GM21717 (cell line): ENCODE measurements around the gene TRIM24.
A peak's percentile ranks its signal among the peaks of the same experiment; 100 is the strongest.

Source experiments
- ATAC-seq: cut with Tn5 transposase; IDR thresholded peaks from one replicate; pipeline ENCODE4 v1.9.1; 2021; ENCODE audit warnings: mild to moderate bottlenecking, moderate library complexity; ENCODE audit not compliant: unreplicated experiment

TRIM24 gene

DNA sequence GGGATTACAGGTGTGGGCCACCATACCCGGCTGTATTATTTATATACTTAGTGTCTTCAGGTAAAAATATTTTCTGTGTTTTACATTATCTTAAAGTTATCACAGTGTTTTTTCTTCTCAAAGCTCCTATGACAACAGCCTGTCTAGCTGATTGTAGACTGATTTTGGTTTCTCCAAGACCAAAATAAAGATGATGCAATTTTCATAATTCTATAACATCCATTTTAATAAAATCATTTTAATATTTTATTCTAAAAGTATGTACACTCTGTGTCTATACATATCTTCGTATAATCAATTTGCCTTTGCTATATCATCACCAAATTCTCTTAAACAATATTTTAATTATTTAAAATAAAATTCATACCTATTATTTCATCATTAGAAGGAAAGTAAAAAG, 108.6 kb downstream of the TRIM24 start:
- no peak for ATAC-seq

DNA sequence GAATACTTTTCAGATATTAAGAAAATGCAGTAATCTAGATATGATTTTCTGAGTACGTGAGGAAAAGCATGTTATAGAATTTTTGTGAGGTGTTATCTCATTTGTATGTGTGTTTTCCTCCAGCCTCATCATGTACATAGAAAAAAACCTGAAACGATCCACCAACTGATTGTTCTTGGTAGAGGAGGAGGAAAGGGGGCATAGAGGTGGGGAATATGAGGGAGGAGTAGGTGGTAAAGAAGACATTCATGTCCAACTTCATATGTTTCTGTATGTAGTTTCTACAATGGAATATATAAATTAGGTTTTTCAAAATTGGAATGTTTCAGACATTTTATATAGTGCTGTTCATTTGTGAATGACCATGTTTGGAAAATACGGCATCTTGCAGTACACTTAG, 109.4 kb downstream of the TRIM24 start:
- no peak for ATAC-seq

DNA sequence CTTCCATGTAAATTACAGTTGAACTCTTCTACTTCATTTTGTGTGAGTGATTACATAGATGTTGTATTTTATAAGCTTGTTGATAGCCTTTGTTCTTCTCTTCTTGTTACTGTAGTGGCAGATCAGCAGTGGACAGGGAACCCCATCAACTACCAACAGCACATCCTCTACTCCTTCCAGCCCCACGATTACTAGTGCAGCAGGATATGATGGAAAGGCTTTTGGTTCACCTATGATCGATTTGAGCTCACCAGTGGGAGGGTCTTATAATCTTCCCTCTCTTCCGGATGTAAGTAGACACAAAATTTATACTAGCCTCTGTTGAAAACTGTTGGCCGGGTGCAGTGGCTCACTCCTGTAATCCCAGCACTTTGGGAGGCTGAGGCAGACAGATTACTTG, 110.7 kb downstream of the TRIM24 start:
- ATAC-seq: no peak

DNA sequence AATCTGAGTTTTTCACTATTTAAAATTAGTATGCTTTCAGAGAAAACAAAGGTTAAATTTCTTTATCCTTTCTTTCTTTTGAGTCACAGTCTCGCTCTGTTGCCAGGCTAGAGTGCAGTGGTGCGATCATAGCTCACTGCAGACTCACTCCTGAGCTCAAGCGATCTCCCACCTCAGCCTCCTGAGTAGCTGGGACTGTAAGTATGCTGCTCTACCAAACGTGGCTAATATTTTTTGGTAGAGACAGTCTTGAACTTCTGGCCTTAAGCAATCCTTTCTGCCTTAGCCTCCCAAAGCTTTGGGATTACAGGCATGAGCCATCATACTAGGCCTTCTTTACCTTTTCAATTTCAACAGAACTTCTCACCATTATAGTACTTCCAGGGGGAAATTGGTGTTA, 113.7 kb downstream of the TRIM24 start:
- ATAC-seq: no peak

DNA sequence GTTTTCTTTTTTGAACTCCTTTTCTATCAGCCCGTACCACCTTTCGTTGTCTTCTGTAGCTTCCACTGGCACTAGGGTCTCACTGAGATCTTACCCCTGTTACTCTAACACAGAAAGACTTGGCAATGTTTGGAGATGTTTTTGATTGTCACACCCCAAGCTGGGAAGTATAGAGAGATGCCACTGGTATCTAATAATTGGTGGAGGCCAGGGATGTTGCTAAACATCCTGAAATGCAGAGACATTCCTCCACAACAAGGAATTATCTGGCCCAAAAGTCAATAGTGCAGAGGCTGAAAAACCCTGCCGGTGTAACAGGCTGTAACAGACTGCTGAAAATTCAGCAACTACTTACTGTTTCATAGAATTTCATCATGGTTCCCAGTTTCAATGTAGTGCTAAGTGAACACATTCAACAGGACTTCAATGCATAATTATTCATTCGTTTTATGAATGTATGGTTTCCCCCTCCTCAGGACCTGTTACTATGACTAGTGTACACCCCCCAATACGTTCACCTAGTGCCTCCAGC, 115.9 kb downstream of the TRIM24 start:
- ATAC-seq: no peak

DNA sequence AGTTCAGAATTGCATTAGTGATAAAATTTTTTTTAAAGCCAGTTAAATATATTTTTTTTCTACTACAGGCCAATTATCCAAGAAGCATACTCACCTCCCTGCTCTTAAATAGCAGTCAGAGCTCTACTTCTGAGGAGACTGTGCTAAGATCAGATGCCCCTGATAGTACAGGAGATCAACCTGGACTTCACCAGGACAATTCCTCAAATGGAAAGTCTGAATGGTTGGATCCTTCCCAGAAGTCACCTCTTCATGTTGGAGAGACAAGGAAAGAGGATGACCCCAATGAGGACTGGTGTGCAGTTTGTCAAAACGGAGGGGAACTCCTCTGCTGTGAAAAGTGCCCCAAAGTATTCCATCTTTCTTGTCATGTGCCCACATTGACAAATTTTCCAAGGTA, 119.1 kb downstream of the TRIM24 start:
- no peak for ATAC-seq

DNA sequence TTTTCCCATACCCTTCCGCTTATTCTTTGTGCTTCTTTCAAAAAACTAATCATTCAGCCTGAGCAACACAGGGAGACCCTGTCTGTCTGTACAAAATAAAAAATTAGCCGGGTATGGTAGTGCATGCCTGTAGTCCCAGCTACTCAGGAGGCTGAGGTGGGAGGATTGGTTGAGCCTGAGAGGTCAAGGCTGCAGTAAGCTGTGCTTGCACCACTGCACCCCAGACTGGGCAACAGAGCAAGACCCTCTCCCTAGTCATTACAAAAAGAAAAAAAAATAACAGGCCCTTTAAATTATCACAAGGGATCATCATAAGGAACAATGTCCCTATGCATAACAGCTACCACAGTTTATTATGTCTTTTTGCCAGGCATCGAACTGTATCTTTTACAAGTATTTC, 119.6 kb downstream of the TRIM24 start:
- ATAC-seq: no peak

DNA sequence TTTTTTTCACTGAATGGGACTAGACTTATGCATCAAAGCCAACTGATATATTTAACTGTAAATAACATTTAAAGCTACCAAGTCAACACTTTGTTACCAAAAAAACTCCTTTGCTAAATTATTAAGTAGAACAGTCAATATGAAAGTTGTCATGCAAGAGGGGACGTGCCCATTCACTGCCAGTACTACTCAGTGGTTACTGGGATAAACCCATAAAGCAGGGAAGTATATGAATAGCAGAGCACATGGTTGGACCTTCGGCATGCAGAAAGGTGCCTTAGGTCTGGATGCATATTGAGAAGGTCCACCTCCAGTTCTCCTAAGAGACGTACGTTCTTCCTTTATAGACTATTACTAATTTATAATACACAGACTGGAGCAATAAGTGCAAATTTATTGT, 121.0 kb downstream of the TRIM24 start:
- ATAC-seq: peak; percentile 49

DNA sequence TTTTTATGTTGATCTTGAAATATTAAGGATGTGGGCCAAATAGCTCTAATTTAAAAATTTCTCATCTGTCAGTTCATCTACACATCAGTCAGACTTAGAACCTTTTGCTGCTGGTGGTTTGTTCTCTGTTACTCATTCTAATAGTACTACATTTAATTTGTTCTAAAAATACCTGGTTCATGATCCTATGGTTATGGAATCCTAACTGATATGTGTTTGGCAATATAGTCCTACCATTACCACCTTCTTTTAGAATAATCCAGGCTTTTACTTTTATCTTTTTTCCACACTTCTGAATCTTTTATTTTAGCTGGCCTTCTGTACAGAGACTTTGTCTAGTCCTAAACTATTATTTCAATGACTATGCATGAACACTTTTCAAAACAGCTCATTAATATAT, 124.2 kb downstream of the TRIM24 start:
- ATAC-seq: no peak

DNA sequence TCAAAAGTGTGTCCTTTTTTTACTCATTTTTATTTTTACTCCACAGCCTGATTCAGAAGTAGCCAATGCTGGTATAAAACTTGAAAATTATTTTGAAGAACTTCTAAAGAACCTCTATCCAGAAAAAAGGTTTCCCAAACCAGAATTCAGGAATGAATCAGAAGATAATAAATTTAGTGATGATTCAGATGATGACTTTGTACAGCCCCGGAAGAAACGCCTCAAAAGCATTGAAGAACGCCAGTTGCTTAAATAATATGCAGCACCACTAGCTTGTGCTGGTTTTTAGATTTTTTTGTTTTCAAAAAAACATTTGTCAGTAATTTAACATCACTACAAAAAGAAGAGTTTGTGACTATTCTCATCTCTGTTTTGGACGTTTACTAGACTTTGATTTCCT, 124.6 kb downstream of the TRIM24 start:
- ATAC-seq: no peak

DNA sequence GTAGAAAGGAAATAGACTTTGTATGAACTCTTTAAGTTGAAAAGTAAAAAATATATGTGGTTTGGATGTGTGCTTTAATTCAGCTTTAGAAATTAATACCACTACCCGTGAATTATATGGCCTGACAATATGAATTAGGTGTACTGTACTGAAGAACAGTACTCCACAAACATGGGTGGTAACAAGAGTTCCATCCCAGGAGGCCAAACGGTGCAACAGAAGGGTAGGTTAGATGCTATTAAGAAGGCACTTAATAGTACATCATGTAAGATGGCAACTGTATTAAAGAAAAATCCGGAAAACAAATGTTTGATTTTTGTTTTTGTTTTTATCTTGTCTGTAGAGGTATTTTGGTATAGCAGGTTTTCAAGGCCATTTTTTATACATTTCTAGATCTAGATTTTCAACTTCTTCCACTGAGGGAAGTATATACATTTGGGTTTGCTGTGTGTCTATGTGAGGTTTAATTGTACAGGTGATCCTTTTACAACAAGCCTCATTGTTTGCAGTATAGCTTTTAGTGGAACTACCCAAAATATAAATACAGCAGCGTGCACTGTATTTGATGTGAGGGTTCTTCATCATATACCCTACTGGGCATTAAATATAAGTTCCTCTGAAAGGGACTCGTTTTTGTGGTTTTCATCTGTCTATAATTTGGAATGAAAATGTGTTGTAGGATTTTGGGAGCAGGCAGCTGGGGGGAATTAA, 125.4 kb downstream of the TRIM24 start:
- no peak for ATAC-seq

DNA sequence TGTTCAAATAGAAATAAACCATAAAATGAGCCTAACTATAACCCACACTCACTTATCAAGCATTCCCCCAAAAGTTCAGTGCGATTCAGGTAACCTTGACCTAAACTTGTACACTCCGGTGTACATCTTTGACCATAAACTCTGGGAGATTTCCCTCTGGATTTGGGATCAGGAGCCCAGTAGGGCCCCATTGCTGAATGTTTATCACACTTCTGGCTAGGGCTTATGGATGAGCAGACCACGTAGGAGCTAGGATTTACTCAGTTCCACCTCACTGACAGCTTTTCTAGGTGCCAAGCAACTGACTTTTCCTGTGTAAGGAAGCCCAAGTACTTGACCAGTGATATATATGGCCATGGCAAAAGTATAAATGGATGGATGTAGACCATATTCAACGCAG, 127.4 kb downstream of the TRIM24 start:
- no peak for ATAC-seq

DNA sequence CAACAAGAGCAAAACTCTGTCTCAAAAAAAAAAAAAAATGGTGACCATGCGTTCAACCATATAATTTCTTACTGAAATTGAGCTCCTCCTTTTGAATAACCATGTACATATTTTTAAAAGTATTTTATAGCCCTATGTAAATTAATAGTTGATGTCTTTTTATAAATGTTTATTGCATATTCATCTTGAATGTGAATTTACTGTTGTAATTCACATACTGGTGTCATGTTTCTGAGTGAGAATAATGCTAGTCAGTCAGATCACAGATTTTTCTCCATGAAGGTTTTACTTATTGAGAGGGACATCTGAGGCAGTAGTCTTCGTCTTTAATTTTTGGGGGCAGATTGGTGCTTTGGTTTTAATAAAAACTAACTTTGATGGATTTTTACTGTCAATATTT, 128.9 kb downstream of the TRIM24 start:
- no peak for ATAC-seq

DNA sequence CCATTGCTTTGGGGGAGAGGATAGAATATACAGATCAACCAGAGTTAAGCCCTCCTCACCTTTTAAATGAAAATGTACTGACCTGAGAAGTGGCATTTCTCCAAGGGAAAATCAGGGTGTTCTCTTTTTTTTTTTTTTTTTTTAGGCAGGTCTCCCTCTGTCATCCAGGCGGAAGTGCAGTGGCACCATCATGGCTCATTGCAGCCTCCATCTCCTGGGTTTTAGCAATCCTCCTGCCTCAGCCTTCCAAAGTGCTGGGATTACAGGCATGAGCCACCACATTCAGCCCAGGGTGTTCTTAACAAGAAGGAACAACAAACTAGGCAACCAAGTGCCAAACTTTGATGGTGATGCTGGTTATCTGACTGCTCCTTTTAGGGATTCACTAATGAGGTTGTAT, 130.1 kb downstream of the TRIM24 start:
- ATAC-seq: no peak

DNA sequence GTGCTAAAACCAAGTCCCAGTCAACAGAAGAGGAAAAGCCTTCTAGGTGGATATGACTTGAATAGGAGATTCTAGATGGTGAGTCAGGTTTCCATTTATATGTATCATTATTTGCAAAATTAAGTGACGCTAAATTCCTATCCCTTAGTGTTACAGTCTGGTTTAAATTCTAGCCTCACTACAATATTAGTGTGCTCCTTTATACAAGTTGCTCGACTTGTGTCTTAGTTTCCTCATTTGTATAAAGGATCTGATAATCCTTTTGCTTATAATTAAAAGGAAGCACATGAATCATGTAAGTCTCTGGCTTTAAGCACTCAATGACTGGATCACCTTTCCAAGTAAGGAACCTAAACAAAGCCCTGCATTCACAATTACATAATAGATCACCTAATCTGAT, 135.4 kb downstream of the TRIM24 start:
- no peak for ATAC-seq

DNA sequence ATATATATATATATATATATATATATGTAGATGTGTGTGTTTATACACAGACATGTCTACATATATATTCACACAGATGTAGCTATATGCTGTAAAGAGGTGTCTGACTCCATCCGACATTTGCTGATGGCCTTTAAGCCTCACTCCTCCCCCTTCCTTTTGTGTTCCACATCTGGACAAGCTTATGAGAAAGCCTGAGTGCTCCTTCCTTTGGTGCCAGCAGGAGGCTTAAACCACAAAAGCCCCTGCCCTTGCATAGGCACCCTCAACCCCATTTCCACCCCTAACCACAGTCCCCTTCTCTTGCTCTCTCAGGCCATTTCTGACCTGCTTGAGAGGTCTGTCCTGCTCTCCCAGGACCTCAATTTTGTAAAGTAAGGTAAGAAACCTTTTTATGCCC, 142.4 kb downstream of the TRIM24 start:
- no peak for ATAC-seq

DNA sequence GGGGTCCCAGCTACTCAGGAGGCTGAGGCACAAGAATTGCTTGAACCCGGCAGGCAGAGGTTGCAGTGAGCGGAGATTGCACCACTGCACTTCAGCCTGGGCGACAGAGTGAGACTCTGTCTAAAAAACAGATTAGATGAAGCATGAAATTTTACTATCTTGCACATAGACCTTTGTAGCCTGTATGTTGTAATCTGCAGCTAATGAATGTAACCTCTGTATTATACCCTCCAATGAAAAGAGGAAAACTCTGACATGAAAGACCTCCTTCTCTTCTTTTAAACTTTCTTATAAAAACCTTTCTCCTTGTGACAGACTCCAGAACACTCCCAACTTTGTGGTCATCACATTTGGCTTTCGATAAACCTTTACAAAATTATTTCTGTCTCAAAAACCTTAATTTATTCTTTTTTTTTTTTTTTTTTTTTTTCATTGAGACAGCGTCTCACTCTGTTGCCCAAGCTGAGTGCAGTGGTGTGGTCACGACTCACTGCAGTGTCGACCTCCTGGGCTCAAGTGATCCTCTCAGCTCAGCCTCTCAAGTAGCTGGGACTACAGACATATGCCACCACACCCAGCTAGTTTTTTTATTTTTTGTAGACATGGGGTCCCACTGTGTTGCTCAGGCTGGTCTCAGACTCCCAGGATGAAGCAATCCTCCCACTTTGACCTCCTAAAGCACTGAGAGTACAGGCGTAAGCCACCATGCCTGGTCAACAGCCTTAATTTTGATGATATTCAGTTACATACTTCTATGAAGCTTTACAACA, 143.7 kb downstream of the TRIM24 start:
- no peak for ATAC-seq

DNA sequence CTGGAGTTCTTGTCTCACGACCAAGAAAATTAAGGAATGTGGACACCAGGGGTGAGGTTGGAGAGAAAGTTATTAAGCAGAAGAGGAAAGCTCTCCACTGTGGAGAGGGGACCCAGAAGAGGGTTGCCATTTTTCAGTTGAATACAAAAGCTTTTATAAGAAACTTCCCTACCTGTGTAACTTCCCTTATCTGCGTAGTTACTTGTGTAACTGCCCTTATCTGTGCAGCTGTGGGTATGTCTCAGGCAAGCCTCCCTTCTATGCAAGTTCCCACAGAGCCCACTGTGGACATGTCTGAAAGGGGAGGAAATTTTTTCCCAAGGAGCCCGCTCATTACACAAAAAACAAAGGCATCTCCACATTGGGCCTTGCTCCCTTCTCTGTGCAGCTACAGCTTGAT, 146.2 kb downstream of the TRIM24 start:
- ATAC-seq: no peak

DNA sequence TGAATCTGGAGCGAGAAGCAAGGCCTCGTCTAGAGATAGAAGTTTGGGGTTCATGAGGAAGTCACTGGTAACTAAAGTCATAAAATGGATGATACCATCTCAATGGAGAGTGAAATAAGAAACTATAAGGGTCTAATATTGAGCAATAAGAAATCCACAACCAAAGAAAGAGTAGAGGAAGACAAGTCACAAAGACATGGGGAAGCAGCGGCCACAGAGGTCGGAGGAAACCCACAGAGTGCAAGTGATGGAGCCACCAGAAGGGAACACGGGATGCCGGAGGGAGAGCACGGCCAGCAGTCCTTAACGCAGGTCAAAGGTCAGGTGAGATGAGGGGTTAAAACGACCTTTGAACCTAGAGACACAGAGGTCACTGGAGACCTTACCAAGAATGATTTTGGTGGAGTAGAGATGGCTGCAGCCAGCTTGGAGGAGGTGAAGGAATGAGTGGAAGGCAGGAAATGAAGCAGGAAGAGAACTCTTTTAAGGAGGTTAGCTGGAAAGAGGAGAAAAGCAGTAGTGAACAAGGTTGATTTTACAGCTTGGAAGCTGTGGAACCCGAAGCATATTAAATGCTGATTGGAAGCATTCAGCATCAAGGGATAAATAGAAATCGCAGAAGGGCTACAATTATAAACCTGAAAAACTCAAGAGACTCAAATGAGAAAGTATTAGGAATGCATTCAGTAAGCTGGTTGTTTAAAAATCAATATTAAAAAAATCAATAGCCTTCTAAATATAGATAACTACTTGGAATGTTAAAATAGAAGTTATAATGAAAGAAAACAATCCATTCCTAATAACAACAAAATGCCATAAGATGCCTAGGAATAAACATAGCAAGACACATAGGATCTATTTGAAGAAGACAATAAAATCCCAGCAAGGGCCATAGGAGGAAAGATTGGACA, 147.4 kb downstream of the TRIM24 start:
- no peak for ATAC-seq

DNA sequence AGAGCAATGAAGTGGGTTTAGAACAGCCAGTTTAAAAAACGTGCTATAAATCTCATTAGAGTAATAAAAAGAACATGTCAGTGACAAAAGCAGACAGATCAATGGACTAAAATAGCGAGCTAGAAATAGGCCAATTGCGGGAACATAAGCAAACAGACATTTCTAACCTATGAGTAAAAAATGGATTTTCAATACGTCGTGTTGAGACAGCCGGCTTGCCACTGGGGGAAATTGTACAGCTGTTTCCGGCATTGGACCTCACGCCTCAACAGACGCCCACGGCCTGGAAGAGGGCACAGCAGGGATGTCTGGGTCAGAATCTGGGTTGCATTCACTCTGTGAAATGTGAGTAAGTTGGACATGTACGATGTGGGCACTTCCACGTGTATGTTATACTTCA, 148.2 kb downstream of the TRIM24 start:
- ATAC-seq: no peak

DNA sequence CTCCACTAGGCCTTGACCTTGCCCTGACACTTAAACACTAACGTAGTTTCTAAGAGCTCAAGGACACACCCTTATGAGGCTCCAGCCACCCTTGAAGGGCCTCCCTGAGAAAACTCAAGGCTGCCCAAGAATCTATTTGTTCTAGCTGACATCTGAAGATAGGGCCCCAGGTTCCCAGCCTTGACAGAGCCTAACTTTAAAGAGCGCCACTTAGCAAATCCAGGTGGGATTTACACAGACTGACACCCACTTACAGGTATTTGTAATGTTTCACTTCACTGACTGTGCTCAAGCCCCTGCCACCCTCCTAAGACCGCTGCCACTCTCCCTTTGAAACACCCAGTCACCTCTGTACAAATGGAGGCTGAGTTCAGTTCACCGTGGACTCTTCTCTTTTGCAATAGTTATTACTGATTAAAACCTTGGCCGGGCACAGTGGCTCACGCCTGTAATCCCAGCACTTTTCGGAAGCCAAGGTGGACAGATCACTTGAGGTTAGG, 150.7 kb downstream of the TRIM24 start:
- no peak for ATAC-seq
